ENCODE data around the gene THOC1.

GRCh38 chr18:245282-245847, 22.5 kb downstream of the THOC1 start:
- TF ChIP-seq POLR2A (IDR thresholded peaks at IDR 0.05) (no peak), CTCF (IDR thresholded peaks at IDR 0.05) (no peak), EP300 (IDR thresholded peaks at IDR 0.05) (no peak)
